Stimulated activated CD4-positive, alpha-beta T cell treated with anti-CD3 and anti-CD28 coated beads, TNF-alpha, amount 100 ng/mL, for 48 hours (primary cell): Measurements from ENCODE around the gene SOS2.
"Not testable (repeated sequence)": the region's sequence is repeated elsewhere in the genome, so short reads cannot be mapped to it uniquely, and the experiment has no call there.

Experiments used
- DNase-seq, 3 donors: peaks; one replicate each; pipeline ENCODE4 v3.0.0-alpha.2; 2020; ENCODE audit warnings: low read depth in 3 of 3

SOS2 gene

DNA sequence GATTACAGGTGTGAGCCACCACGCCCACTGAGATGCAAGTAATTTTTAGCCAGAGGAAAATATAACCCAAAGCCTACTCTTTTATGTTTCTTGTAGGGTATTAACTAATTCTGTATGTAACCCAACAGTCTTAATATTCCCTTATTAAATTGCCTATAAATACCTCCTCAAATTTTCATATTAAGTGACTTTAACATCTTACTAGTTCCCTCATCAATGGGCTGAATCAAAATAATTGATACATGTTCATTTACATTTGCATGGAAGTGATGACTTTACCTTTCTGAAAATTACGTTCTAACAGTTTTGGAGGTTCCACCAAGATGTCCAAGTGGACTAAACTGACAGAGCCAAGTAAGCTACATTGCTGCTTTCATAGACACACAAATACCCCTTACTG is 3.1 kb downstream of the SOS2 start:
- DNase-seq = no peak

DNA sequence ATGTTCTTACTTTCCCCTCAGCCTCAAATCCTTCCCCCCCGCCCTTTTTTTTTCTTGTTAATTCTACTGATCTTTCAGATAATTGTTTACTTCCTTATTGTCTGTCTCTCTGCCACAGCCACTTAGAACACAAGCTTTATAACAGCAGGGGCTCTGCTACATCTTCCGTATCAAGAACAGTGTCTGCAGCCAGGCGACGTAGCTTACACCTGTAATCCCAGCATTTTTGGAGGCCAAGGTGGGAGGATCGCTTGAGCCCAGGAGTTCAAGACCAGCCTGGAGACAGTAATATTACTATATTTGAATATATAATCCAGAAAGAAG is 5.4 kb downstream of the SOS2 start:
- DNase-seq = no peak

DNA sequence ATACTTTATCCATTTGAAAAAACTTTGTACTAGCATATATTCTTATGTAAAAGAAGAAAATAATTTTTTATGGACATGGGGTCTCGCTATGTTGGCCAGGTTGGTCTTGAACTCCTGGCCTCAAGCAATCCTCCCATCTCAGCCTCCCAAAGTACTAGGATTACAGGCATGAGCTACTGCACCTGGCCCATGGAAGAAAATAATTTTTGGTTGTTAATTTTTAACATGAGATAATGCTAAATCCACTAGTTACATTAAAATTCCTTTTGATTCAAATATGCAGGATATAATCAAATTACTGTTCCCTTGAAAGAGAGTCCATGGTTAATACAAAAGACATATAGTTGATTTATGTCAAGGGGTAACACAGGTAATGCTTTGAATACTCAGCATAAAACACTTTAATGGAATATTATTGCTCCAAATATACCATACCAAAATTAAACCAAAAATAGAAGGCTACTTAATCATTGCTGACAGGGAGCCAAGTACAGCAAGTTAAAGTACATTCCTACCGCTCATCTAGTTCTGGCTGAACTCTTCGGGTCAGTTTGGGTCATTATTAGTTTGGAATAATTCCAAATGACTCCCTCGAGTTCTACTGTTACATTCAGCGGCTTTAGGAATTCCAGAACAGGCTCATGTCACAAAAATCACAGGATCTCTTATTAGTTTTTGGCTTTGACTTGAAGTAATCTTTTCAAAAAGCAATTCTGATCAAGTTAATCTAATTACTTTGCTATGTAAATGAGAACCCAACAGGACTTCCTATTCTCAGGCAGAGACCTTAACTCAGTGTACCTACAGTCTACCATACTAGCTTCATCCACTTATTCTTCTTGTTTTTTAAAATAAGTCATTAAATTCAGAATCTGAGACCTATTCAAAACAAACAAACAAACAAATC is 6.1 kb downstream of the SOS2 start:
- DNase-seq = no peak

DNA sequence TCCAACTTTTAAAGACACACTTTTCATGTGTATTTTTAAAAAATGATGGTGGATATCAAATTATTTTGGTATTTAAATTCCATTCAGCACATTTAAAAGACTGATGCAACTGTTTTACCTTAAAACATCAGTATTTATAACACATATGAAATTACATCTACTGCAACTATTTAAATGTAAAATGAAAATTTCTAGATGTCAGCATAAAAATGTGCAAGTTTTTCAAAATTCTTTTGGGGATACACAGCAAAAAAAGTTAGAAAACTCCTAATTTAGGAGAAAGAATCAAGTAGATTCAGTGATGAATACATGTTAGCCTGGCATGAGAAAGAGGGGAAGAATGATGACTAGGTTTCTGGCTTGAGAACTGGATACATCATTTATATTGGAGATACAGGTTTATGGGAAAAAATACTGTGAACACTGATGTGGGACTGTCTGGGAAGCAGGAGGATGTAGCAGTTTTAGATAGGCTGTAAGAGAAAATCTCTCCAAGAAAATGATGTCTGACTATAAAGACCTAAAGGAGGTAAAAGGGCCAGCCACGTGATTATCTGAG is 9.2 kb downstream of the SOS2 start:
- no peak for DNase-seq

DNA sequence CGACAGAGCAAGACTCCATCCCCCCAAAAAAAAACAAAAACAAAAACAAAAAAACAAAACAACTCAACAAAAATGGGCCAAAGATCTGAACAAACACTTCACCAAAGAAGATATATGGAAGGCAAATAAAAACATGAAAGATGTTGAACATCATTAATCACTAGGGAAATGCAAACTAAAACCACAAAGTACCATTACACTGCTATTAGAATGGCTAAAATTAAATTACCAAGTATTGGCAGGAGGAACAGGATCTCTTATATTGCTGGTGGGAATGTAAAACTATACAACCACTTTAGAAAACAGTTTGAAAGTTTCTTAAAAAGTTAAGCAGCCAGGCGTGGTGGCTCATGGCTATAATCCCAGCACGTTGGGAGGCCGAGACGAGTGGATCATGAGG is 12.9 kb downstream of the SOS2 start:
- DNase-seq = no peak

DNA sequence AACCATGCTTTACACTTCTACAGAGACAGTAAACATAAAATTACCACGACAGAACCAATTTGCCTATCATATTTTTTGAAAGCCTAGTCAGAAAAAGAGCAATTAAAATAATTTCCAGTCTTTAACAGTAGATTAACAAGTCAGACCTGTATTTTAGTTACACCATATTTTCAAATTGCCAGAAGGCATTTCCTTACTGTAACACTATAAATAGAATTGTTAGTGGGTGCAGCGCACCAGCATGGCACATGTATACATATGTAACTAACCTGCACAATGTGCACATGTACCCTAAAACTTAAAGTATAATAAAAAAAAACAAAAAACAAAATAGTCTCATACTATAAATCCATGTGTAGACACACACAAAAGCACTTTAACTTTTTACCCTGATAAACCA is 16.0 kb downstream of the SOS2 start:
- DNase-seq = no peak

DNA sequence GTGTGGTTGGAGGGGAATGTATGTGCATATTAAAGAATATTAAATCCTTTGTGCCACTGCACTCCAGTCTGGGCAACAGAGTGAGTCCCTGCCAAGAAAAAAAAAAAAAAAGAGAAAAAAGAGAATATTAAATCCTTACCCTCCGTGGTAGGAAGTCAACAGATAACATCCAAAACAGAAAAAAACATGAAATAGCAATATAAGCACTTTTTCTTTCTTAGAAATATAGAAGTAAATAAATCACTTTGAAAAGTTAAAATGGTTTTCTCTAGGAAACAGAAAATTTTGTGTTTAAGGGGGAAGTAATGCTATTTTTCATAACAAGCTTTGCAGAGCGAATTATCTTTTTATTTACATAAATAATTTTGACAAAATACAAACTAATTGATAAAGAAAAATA is 17.6 kb downstream of the SOS2 start:
- DNase-seq = no peak

DNA sequence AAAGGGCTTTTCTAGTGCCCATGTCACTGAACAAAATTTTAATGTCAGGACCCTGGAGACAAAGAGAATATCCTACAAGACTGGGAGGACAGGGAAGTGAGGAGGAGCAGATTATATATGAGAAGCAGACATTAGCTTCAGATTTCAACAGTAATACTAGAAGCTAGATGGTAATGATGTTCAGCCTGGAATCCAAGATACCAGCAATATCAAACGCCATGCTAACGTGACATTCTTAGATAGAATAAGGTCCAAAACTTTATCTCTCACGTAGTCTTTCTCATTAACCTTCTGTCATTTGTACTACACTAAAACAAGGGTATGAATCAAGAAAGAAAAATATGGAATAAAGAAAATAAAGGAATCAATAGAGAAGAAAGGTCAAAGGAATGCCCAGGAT is 18.7 kb downstream of the SOS2 start:
- no peak for DNase-seq

DNA sequence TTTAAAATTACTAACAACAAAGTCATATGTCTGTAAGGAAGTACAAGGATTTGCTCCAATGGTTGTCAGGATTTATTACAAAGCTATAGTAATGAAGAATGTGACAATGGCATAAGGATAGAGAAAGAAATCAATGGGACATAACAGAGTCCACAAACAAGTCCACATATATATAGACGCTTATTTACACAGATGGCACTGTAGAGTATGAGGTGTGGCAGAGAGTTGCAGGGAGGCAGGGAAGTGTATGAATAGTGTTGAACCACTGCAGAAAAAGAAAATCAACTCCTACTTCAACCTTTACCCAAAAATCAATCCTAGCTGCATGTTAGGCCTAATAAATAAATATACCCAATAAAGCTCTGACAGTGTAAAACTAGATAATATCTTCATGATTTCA is 21.3 kb downstream of the SOS2 start:
- no peak for DNase-seq

DNA sequence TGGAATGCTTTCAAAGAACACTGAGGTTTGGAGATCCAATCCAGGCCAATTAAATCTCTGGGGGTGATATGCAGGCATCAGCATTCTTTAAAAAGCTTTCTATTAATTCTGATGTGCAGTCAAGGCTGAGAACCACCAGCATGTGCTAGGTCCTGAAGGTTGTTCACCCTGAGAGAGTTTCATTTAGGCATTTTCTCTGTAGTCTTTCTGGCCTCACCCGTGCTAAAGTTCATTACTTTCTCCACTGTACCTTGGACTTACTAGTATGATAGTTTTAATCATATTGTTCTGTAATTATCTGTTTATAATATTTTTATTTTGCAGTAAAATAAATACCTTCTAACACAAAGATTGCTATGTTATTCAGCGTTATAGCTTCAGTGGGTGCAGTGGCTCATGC is 32.9 kb downstream of the SOS2 start:
- DNase-seq = no peak

DNA sequence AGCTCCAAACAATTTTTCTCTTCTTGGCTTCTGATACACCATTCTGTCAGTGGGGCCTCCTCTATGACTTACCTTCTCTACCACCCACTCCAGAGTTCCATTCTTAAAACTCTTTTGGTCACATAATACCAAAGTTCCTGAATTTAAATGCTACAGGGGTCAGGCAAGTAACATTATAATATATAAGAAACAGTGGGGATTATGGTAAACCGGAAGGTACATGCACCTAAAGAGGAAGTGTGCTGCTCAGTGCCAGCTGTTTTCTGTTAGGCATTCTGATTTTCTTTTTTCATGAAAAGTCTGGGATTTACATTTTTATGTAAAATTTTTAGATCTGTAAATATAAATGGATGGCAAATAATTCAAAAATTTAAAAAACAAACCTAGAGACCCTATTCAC is 39.9 kb downstream of the SOS2 start:
- no peak for DNase-seq

DNA sequence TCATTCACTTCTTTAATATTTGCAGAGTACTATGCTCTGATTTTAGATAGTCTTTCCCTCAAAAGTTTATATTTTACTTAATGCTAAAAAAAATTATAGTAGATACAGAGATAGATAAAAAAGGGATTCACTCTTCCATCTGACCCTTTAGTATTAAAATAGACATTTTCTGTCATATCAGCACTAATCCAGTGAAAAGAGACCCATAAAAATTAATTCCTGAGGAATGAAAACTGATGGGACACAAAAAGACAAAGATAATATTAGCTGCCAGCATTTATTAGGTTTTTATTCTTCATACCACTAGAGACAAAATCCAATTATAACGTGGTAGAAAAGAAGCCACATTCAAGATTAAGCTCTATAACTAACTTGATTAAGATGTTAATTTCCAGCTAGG is 45.3 kb downstream of the SOS2 start:
- no peak for DNase-seq

DNA sequence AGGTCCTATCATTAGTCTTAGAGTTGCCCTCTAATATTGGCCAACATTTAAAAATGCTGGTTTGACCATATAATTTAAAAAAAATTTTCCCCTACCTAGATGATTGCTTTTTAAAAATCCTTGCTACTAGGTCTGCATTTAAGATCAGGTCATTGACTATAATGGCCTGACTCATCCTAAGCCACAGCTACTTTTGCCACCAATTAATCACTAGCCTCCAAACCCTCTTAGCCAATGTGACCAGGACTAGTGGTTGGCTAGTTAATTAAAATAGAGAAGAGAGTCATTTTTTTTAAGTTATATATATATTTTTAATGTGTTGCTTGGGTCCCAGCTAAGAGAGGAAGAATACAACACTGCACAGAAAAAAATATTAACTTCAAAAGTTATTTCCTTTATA is 57.5 kb downstream of the SOS2 start:
- DNase-seq = no peak

DNA sequence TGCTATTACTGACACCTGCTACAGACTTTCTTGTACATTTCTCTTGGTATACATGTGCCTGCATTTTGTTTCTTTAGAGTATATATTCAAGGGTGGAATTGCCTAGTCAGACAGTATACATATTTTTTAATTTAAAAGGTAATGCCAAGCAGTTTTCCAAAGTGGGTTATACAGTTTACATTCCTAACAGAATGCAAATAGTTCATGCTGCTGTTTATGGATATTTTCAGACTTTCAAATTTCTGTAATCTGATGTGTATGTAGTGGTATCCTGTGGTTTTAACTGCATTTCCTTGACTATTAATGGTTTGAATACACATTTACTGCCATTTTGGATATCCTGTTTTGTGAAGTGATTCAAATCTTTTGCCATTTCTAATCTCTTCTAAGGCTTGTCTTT is 59.5 kb downstream of the SOS2 start:
- no peak for DNase-seq

DNA sequence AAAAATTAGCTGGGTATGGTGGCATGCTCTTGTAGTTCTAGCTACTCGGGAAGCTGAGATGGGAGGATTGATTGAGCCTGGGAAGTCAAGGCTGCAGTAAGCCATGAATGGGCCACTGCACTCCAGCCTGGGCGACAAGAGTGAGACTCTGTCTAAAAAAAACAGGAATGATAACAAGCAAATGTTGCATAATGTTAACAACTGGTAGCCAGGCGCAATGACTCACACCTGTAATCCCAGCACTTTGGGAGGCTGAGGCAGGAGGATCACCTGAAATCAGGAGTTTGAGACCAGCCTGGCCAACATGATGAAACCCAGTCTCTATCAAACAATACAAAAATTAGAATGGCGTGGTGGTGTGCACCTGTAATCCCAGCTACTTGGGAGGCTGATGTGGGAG is 64.0 kb downstream of the SOS2 start:
- DNase-seq = not testable (repeated sequence)

DNA sequence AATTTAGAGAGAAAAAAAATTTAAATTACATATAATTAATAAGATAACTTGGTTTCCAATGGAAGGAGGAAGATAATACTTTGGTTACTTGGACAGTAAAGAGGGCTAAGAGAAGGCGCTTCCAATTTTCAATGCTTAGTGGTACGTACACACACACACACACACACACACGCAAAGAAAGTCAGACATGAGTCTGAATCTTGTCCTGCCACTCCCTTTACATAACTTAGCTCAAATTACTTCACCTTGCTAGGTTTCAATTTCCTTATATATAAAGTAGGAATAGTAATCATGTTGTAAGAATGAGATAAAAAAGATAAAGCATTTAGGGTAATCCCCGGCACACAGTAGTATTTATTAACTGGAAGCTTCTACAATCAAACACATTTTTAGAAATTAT is 75.3 kb downstream of the SOS2 start:
- no peak for DNase-seq

DNA sequence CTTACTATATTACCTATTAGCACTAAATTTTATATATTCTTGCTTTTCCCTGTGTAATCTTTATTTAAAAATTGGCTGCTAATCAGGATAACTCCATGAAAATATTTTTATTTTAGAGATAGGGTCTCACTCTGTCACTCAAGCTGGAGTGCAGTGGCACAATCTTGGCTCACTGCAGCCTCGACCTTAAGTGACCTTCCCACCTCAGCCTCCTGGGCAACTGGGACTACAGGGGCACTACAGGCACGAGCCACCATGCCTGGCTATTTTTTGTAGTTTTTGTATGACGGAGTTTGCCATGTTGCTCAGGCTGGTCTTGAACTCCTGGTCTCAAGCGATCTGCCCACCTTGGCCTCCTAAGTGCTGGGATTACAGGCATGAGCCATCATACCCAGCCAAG is 82.6 kb downstream of the SOS2 start:
- DNase-seq = no peak

DNA sequence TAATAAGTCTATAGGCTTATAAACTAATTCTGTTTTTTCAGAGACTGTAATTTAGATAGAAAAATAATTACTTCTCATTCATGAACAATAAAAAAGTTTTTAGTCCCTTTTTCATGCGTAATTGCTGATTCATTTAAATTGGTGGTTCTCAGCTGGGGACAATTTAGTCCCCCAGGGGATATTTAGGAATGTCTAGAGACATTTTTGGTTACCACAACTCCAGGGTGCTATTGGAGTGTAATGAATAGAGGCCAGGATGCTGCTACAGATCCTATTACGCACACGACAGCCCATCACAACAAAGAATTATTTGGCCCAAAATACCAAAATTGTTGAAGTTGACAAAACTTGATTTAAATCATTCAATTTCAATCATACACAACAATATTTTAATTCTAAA is 92.2 kb downstream of the SOS2 start:
- DNase-seq = no peak

DNA sequence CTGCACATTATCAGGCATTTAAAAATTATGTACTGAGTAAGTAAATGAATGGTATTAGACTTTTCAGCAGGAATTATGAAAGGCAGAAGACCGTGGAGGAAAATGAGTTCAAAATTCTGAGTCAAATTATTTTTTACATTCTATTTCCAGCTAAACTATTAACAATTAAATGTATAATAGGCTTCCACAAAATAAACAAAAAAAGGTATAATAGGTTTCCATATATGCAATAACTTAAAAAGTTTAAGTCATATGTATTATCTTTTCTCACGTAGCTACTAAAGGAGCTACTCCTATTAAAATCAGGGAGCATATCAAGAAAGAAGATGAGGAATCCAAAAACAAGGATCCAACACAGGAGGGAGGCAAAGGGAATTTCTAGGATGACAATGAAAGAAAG is 103.6 kb downstream of the SOS2 start:
- DNase-seq = no peak

DNA sequence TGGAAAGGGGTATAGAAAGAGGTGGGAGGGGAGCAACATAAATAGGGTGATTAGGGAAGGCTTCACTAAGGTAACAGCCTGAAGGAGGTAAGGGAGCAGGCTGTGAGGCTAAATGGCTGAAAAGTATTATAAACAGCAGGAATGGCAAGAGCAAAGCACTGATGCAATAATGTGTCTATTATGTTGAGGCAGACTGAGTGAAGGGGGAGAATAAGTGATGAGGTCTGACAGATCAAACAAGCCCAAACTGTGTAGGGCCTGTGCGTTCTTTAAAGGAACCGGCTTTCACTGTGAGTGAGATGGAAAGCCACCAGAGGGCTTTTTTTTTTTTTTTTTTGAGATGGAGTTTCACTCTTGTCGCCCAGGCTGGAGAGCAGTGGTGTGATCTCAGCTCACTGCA is 108.3 kb downstream of the SOS2 start:
- no peak for DNase-seq

DNA sequence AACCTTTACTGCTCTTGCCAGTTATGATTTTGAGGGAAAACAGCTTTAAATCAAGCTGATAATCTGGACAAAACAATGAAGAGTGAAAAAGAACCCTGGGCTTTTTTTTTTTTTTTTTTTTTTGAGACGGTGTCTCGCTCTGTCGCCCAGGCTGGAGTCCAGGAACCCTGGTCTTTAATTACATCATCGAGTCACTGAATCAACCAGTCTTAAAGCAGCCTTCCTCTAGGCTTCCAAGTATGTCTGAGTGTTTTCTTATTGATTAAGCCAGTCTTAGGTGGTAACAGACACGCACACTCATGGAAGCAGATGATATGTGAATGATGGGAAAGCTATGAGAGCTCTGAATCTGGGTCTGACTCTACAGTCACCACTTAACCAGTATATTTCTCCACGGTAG is 109.1 kb downstream of the SOS2 start:
- DNase-seq = no peak

DNA sequence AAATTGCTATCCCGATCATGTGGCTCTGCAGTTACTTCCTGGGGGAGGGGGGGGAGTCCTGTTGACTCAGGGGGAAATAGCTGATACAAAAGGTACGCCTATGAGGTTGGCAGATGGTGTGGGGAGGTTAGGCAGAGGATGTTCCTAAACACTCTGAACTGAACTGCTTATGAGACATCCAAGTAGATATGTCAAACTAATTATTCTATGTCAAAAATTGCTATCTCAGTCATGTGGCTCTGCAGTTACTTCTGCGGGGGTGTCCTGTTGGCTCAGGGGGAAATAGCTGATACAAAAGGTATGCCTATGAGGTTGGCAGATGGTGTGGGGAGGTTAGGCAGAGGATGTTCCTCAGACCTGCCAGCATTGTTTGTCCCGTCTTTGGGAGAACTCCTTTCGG is 109.9 kb downstream of the SOS2 start:
- no peak for DNase-seq

DNA sequence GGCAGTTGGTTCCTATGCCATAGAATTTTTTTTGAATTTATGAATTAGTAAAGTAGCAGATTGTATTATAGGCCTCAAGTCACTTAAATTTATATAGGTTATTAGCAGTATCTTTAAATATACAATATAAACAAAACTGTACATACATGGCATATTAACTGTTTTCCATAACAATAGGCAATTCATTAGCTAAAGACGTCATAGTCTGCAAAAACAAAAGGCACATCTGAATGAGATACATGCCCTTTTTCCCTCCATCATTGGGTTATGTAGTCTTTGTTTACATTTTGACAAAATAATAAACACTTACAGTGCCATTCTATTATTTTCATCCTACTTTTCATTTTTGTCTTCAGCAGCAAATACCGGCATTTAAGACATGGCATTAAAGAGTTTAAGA is 113.9 kb downstream of the SOS2 start:
- DNase-seq = no peak

DNA sequence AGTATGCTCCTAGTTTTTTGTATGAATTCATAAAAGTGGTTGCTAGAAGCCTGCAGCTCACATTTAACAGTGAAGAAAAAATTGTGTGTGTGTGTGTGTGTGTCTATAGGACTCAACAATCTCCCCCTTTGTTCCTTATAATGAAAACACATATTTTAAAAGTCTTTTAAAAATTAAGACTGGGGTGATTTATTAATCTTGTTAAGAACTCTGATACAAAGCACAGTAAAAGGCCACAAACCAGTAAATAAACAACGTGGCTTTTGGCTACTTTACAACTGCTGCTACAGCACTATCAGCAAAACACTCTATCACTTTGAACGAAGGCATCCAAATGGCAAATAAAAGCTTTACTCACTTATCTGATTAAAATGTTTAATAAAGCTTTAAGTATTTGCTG is 114.4 kb downstream of the SOS2 start:
- DNase-seq = no peak
